ENCODE data around the gene HAUS5.

DNA sequence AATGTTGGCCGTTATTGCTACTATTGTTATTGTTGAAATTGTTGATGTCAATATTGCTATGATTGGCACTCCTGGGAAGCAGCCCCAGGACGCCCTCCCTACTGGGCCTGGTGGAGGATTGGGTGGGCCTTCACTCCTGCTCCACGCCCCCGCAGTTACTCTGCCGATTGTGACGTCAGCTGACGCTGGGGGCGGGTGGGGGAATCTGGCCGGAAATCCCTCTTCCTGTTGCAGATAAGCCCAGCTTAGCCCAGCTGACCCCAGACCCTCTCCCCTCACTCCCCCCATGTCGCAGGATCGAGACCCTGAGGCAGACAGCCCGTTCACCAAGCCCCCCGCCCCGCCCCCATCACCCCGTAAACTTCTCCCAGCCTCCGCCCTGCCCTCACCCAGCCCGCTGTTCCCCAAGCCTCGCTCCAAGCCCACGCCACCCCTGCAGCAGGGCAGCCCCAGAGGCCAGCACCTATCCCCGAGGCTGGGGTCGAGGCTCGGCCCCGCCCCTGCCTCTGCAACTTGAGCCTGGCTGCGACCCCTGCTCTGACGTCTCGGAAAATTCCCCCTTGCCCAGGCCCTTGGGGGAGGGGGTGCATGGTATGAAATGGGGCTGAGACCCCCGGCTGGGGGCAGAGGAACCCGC is 29.1 kb downstream of the HAUS5 start, which contains the start of gene ETV2:
- TF ChIP-seq, protein P1, sequence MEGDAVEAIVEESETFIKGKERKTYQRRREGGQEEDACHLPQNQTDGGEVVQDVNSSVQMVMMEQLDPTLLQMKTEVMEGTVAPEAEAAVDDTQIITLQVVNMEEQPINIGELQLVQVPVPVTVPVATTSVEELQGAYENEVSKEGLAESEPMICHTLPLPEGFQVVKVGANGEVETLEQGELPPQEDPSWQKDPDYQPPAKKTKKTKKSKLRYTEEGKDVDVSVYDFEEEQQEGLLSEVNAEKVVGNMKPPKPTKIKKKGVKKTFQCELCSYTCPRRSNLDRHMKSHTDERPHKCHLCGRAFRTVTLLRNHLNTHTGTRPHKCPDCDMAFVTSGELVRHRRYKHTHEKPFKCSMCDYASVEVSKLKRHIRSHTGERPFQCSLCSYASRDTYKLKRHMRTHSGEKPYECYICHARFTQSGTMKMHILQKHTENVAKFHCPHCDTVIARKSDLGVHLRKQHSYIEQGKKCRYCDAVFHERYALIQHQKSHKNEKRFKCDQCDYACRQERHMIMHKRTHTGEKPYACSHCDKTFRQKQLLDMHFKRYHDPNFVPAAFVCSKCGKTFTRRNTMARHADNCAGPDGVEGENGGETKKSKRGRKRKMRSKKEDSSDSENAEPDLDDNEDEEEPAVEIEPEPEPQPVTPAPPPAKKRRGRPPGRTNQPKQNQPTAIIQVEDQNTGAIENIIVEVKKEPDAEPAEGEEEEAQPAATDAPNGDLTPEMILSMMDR (IDR thresholded peaks at IDR 0.05), result no peak
- no peak for TF ChIP-seq POLR2A (IDR thresholded peaks at IDR 0.05)
